Measurements from ENCODE around the gene CLMN. TPM values are rescaled to one million over a fixed set of nuclear protein-coding genes. Genes with fewer than 3 reads are reported as not detected.

Gene CLMN
- total RNA-seq, 2 donors from 2014 or later = 105 to 131 TPM

GRCh38 chr14:95235767-95236166 lies 83.9 kb downstream of the CLMN start:
- no peak for DNase-seq
- no peak overlapping the region for H3K27ac ChIP-seq
- intact Hi-C loops (cut with DNase I) = no loop called here
- no peak overlapping the region for H3K9ac ChIP-seq (ENCODE audit: low read depth in 2 of 2, low read length in 2 of 2)
- H3K4me1 ChIP-seq = peaks cover 17% of the 10 kb centered on the region
- TF ChIP-seq CTCF (IDR thresholded peaks at IDR 0.05) = no peak
- no peaks in the 10 kb centered on the region for H3K27me3 ChIP-seq
- H3K9me3 ChIP-seq = no peaks in the 10 kb centered on the region
- H3K36me3 ChIP-seq = no peaks in the 10 kb centered on the region
- no peak overlapping the region for H3K4me3 ChIP-seq

- Histone ChIP-seq H3K9me3 (no peaks in the 10 kb centered on the region), H3K4me3 (no peak overlapping the region), H3K4me1 (peaks cover 17% of the 10 kb centered on the region), H3K9ac (ENCODE audit: low read depth in 2 of 2, low read length in 2 of 2) (no peak overlapping the region), H3K36me3 (no peaks in the 10 kb centered on the region), H3K27me3 (no peaks in the 10 kb centered on the region), H3K27ac (no peak overlapping the region)
- TF ChIP-seq CTCF (IDR thresholded peaks at IDR 0.05) = no peak
- no peak for DNase-seq
- intact Hi-C loops (cut with DNase I) = no loop called here
Measured at GRCh38 chr14:95235351-95235750, 84.4 kb downstream of the CLMN start.

GRCh38 chr14:95234426-95234825 lies 85.3 kb downstream of the CLMN start:
- no peak for TF ChIP-seq CTCF (IDR thresholded peaks at IDR 0.05)
- Histone ChIP-seq H3K9me3 (no peaks in the 10 kb centered on the region), H3K9ac (ENCODE audit: low read depth in 2 of 2, low read length in 2 of 2) (peak overlapping the region in 1 of 2 donors; percentile 64), H3K4me1 (peaks cover 17% of the 10 kb centered on the region), H3K4me3 (no peak overlapping the region), H3K27ac (peak overlapping the region; percentile 72), H3K36me3 (no peaks in the 10 kb centered on the region), H3K27me3 (no peaks in the 10 kb centered on the region)
- DNase-seq = peak; percentile 82
- intact Hi-C loops (cut with DNase I) = no loop called here

GRCh38 chr14:95233702-95234241 lies 85.9 kb downstream of the CLMN start:
- H3K9me3 ChIP-seq = no peaks in the 10 kb centered on the region
- peak overlapping the region in 1 of 2 donors; percentile 64 for H3K9ac ChIP-seq (ENCODE audit: low read depth in 2 of 2, low read length in 2 of 2)
- H3K36me3 ChIP-seq = no peaks in the 10 kb centered on the region
- H3K27me3 ChIP-seq = no peaks in the 10 kb centered on the region
- no peak for TF ChIP-seq CTCF (IDR thresholded peaks at IDR 0.05)
- no peak overlapping the region for H3K4me3 ChIP-seq
- DNase-seq = no peak
- H3K27ac ChIP-seq = peak overlapping the region; percentile 72
- H3K4me1 ChIP-seq = peaks cover 17% of the 10 kb centered on the region
- intact Hi-C loops (cut with DNase I) = no loop called here

GRCh38 chr14:95232894-95233584 lies 86.7 kb downstream of the CLMN start:
- no peak for TF ChIP-seq CTCF (IDR thresholded peaks at IDR 0.05)
- no peaks in the 10 kb centered on the region for H3K36me3 ChIP-seq
- no peaks in the 10 kb centered on the region for H3K27me3 ChIP-seq
- H3K27ac ChIP-seq = peak overlapping the region; percentile 72
- intact Hi-C loops (cut with DNase I) = no loop called here
- H3K9ac ChIP-seq (ENCODE audit: low read depth in 2 of 2, low read length in 2 of 2) = peak overlapping the region in 1 of 2 donors; percentile 64
- no peaks in the 10 kb centered on the region for H3K9me3 ChIP-seq
- H3K4me1 ChIP-seq = peaks cover 16% of the 10 kb centered on the region
- no peak overlapping the region for H3K4me3 ChIP-seq
- DNase-seq = no peak
